Measurements from ENCODE around the gene ATP4A.
"Not testable (repeated sequence)": the region's sequence is repeated elsewhere in the genome, so short reads cannot be mapped to it uniquely, and the experiment has no call there.

DNA sequence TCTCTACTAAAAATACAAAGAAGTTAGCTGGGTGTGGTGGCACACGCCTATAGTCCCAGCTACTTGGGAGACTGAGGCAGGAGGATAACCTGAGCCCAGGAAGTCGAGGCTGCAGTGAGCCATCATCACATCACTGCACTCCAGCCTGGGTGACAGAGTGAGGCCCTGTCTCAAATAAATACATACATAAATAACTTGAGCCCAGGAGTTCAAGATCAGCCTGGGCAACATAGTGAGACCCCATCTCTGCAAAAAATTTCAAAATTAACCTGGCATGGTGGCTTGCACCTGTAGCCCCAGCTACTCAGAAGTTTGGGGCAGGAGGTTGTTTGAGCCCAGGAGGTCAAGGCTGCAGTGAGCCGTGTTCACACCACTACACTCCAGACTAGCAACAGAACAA lies 31.6 kb upstream of the ATP4A start:
- TF ChIP-seq, protein P1, sequence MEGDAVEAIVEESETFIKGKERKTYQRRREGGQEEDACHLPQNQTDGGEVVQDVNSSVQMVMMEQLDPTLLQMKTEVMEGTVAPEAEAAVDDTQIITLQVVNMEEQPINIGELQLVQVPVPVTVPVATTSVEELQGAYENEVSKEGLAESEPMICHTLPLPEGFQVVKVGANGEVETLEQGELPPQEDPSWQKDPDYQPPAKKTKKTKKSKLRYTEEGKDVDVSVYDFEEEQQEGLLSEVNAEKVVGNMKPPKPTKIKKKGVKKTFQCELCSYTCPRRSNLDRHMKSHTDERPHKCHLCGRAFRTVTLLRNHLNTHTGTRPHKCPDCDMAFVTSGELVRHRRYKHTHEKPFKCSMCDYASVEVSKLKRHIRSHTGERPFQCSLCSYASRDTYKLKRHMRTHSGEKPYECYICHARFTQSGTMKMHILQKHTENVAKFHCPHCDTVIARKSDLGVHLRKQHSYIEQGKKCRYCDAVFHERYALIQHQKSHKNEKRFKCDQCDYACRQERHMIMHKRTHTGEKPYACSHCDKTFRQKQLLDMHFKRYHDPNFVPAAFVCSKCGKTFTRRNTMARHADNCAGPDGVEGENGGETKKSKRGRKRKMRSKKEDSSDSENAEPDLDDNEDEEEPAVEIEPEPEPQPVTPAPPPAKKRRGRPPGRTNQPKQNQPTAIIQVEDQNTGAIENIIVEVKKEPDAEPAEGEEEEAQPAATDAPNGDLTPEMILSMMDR (IDR thresholded peaks at IDR 0.05; ENCODE audit: insufficient read depth, low read depth, low read length), result not testable (repeated sequence)
- not testable (repeated sequence) for TF ChIP-seq EZH2 (IDR thresholded peaks at IDR 0.05; ENCODE audit: insufficient read depth, low read length)
